ENCODE data around the gene C1orf21. TPM values are rescaled to one million over a fixed set of nuclear protein-coding genes. Genes with fewer than 3 reads are reported as not detected.

The C1orf21 gene
- total RNA-seq, 4 donors from 2014 or later: 106 to 206 (median 154) TPM

- Histone ChIP-seq H3K27ac (no peak overlapping the region), H3K9me3 (no peaks in the 10 kb centered on the region), H3K27me3 (no peaks in the 10 kb centered on the region), H3K36me3 (no peaks in the 10 kb centered on the region), H3K4me3 (no peak overlapping the region), H3K4me1 (peaks cover 9 to 15% of the 10 kb centered on the region in 2 donors)
- in situ Hi-C loops (cut with MboI; ENCODE audit: low sequenced_read_pairs in 4 of 4): loop anchor here (5.0 to 25.0 kb wide), 9 partner anchors 95 to 427 kb away; partner anchors contain the start of gene C1orf21 (in 2 of the 4)
- DNase-seq: no peak
- intact Hi-C loops (cut with DNase I; ENCODE audit: low total_unique reads): no loop called here
- ATAC-seq: no peak
- TF ChIP-seq, protein P1, sequence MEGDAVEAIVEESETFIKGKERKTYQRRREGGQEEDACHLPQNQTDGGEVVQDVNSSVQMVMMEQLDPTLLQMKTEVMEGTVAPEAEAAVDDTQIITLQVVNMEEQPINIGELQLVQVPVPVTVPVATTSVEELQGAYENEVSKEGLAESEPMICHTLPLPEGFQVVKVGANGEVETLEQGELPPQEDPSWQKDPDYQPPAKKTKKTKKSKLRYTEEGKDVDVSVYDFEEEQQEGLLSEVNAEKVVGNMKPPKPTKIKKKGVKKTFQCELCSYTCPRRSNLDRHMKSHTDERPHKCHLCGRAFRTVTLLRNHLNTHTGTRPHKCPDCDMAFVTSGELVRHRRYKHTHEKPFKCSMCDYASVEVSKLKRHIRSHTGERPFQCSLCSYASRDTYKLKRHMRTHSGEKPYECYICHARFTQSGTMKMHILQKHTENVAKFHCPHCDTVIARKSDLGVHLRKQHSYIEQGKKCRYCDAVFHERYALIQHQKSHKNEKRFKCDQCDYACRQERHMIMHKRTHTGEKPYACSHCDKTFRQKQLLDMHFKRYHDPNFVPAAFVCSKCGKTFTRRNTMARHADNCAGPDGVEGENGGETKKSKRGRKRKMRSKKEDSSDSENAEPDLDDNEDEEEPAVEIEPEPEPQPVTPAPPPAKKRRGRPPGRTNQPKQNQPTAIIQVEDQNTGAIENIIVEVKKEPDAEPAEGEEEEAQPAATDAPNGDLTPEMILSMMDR (IDR thresholded peaks at IDR 0.05 in 4 of 5, conservative IDR thresholded peaks at IDR 0.05 in 1 of 5): no peak
- no peak for TF ChIP-seq POLR2A (IDR thresholded peaks at IDR 0.05)
Measured at GRCh38 chr1:184669391-184669790, 282.6 kb downstream of the C1orf21 start.

DNA sequence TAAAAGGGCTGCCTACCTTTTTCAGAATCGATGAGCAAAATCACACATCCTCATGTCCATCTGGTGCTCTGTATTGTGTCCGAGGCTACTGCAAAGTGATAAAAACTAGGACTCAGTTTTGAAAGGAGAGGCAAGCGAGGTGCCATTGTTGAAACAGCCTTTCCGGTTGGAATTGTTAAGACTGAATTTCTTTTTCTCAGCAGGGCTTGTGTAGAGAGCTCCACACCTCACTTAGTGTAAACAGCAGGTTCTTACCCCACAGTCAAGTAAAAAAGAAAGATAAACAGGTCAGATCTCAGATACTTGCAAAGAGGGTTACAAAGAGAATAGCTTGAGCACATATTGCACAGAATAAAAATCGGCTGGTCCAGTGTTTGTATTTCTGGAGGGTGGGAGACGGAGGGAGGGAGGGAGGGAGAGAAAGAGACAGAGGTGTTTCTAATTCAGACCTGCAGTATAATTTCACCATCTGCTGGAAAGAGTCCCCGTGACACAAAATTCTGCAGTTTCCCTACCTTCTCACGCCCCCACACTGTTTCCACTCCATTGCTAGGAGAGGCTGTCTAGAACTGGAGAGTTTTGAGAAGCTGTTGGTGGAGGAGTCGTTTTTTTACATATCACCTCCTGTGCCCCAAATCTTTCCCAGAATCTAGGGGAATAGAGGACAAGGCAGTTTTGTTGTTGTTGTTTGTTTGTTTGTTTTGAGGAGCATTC lies 285.3 kb downstream of the C1orf21 start:
- ATAC-seq (no peak), DNase-seq (no peak)
- intact Hi-C loops (cut with DNase I; ENCODE audit: low total_unique reads) (no loop called here), in situ Hi-C loops (cut with MboI; ENCODE audit: low sequenced_read_pairs in 4 of 4) (loop anchor here in 2 of 4 donors (10.0 to 25.0 kb wide), 3 partner anchors 185 to 427 kb away; partner anchors contain the start of gene C1orf21 (in 1 of the 2))
- Histone ChIP-seq H3K27ac (no peak overlapping the region), H3K9me3 (no peaks in the 10 kb centered on the region), H3K36me3 (no peaks in the 10 kb centered on the region), H3K27me3 (no peaks in the 10 kb centered on the region), H3K4me1 (no peaks in the 10 kb centered on the region), H3K4me3 (no peak overlapping the region)
- TF ChIP-seq, protein P1 (IDR thresholded peaks at IDR 0.05 in 4 of 5, conservative IDR thresholded peaks at IDR 0.05 in 1 of 5): no peak
- TF ChIP-seq POLR2A (IDR thresholded peaks at IDR 0.05): no peak

GRCh38 chr1:184673305-184673704 lies 286.5 kb downstream of the C1orf21 start:
- intact Hi-C loops (cut with DNase I; ENCODE audit: low total_unique reads) (no loop called here), in situ Hi-C loops (cut with MboI; ENCODE audit: low sequenced_read_pairs in 4 of 4) (loop anchor here in 2 of 4 donors (10.0 to 25.0 kb wide), 3 partner anchors 186 to 429 kb away; partner anchors contain the start of gene C1orf21 (in 1 of the 2))
- H3K36me3 ChIP-seq: no peaks in the 10 kb centered on the region
- no peak for DNase-seq
- H3K27ac ChIP-seq: no peak overlapping the region
- no peak overlapping the region for H3K4me3 ChIP-seq
- TF ChIP-seq, protein P1 (IDR thresholded peaks at IDR 0.05 in 4 of 5, conservative IDR thresholded peaks at IDR 0.05 in 1 of 5): no peak
- no peak for TF ChIP-seq POLR2A (IDR thresholded peaks at IDR 0.05)
- H3K27me3 ChIP-seq: no peaks in the 10 kb centered on the region
- no peaks in the 10 kb centered on the region for H3K9me3 ChIP-seq
- no peak for ATAC-seq
- no peaks in the 10 kb centered on the region for H3K4me1 ChIP-seq

DNA sequence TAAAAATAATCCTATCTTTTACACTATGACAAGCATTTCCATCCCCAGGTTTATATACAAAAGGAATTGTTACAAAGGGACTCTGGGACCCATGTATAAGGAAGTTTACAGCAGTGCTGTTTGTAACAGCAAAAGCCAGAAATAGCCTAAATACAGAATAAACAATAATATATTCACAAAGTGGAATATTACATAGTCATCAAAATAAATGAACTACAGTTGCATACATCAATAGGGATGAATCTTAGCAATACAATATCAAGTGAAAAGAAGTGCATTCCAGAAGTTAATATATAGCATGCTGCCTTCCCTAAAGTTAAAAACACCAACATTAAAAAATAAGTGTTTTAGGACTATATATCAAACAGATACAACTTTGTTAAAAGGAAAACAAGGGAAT lies 290.5 kb downstream of the C1orf21 start:
- Histone ChIP-seq H3K4me3 (no peak overlapping the region), H3K9me3 (peaks cover 0 to 11% (median 0%) of the 10 kb centered on the region in 3 donors), H3K36me3 (no peaks in the 10 kb centered on the region), H3K27me3 (no peaks in the 10 kb centered on the region), H3K4me1 (no peaks in the 10 kb centered on the region), H3K27ac (no peak overlapping the region)
- in situ Hi-C loops (cut with MboI; ENCODE audit: low sequenced_read_pairs in 4 of 4): loop anchor here in 2 of 4 donors (10.0 to 25.0 kb wide), 2 partner anchors 433 to 590 kb away; no protein-coding TSS in a partner anchor
- DNase-seq (no peak), ATAC-seq (no peak)
- intact Hi-C loops (cut with DNase I; ENCODE audit: low total_unique reads): no loop called here
- TF ChIP-seq, protein P1 (IDR thresholded peaks at IDR 0.05 in 4 of 5, conservative IDR thresholded peaks at IDR 0.05 in 1 of 5): no peak
- TF ChIP-seq POLR2A (IDR thresholded peaks at IDR 0.05): no peak

All from gastrocnemius medialis (tissue), 4 donors.